HEK293 (cell line): ENCODE measurements around the gene ZGLP1.

Experiments
- CTCF ChIA-PET: fragments of 350-600 bp; formaldehyde crosslinking; extraction: SDS; loops from one replicate; lab custom pipeline; 2021; ENCODE audit warnings: antibody characterized with exemption; lab: Yijun Ruan, JAX
- POLR2A ChIA-PET: fragments of 300-600 bp; formaldehyde crosslinking; extraction: SDS; loops from one replicate; lab custom pipeline; 2020; ENCODE audit warnings: antibody characterized with exemption, inconsistent platforms; lab: Yijun Ruan, JAX
- H3K27ac ChIP-seq: fragments of 200-500 bp; sonication (Bioruptor generic); 2 replicates; pipeline ENCODE4 v1.5.1; 2014; ENCODE audit warnings: low read depth, low read length, control low read depth, inconsistent platforms; ENCODE audit errors: extremely low read depth
- H3K36me3 ChIP-seq, 2 experiments: fragments of 200-500 bp in 1 of 2; sonication (Bioruptor generic) in 1 of 2; 1 replicate in 1 of 2; 2 replicates in 1 of 2; pipeline ENCODE4 v1.5.1; 2014 to 2017; ENCODE audit warnings: inconsistent platforms in 2 of 2, low read length in 2 of 2; ENCODE audit not compliant: control insufficient read depth in 2 of 2, insufficient read depth in 1 of 2
- H3K4me1 ChIP-seq: fragments of 200-500 bp; sonication (Bioruptor generic); 2 replicates; pipeline ENCODE4 v1.5.1; 2014; ENCODE audit warnings: mild to moderate bottlenecking, low read length, inconsistent platforms; ENCODE audit not compliant: control insufficient read depth, insufficient read depth
- H3K4me3 ChIP-seq: 2 replicates; pipeline ENCODE4 v1.5.1; 2011; ENCODE audit warnings: low read depth, mild to moderate bottlenecking, control low read depth, low read length, moderate library complexity
- H3K9me3 ChIP-seq: fragments of 200-500 bp; sonication (Bioruptor generic); 2 replicates; pipeline ENCODE4 v1.5.1; 2014; ENCODE audit warnings: low read depth, low read length, inconsistent platforms; ENCODE audit not compliant: control insufficient read depth, insufficient read depth
- PRDM10 ChIP-seq: fragments of 450-650 bp; formaldehyde crosslinking; IDR thresholded peaks from 2 replicates; pipeline ENCODE4 v1.5.1; 2016; ENCODE audit warnings: missing biosample characterization, missing genetic modification characterization
- REPIN1 ChIP-seq: fragments of 450-650 bp; formaldehyde crosslinking; IDR thresholded peaks from 2 replicates; pipeline ENCODE4 v1.5.1; 2017; ENCODE audit warnings: missing biosample characterization, missing genetic modification characterization, low read depth
- ZFHX2 ChIP-seq: fragments of 450-650 bp; formaldehyde crosslinking; conservative IDR thresholded peaks from 2 replicates; pipeline ENCODE4 v1.5.1; 2016; ENCODE audit warnings: missing biosample characterization, missing genetic modification characterization
- ZNF138 ChIP-seq: fragments of 450-650 bp; formaldehyde crosslinking; IDR thresholded peaks from 2 replicates; pipeline ENCODE4 v1.5.1; 2016; ENCODE audit warnings: missing biosample characterization, missing genetic modification characterization, borderline replicate concordance
- ZNF501 ChIP-seq: fragments of 450-650 bp; formaldehyde crosslinking; IDR thresholded peaks from 2 replicates; pipeline ENCODE4 v1.5.1; 2016; ENCODE audit warnings: missing biosample characterization, missing genetic modification characterization
- ZNF600 ChIP-seq: fragments of 450-650 bp; formaldehyde crosslinking; IDR thresholded peaks from 2 replicates; pipeline ENCODE4 v1.5.1; 2016; ENCODE audit warnings: missing biosample characterization, missing genetic modification characterization
- ZNF692 ChIP-seq: fragments of 450-650 bp; formaldehyde crosslinking; IDR thresholded peaks from 2 replicates; pipeline ENCODE4 v1.5.1; 2016; ENCODE audit warnings: missing biosample characterization, missing genetic modification characterization
- ZSCAN18 ChIP-seq: fragments of 450-650 bp; formaldehyde crosslinking; IDR thresholded peaks from 2 replicates; pipeline ENCODE4 v1.5.1; 2016; ENCODE audit warnings: missing biosample characterization, missing genetic modification characterization

ZGLP1 gene

GRCh38 chr19:10353793-10354391 is 44.3 kb upstream of the ZGLP1 start (continued):
- no peak for TF ChIP-seq ZNF692 (tag by site-specific recombination)
- TF ChIP-seq, all 188 proteins: peak for 4

GRCh38 chr19:10352764-10353671 is 43.4 kb upstream of the ZGLP1 start:
- CTCF ChIA-PET, result no interaction called here
- POLR2A ChIA-PET, result interaction anchor here (1.2 kb wide), 1 partner anchor 28 kb away, joined by 3 read pairs; the partner anchor contains the start of gene TYK2
- Histone ChIP-seq H3K4me3 (no peak overlapping the region), H3K36me3 (peaks cover 4 to 62% of the 10 kb centered on the region in 2 experiments; a peak in 2 of 3 replicates), H3K4me1 (no peaks in the 10 kb centered on the region), H3K27ac (no peak overlapping the region), H3K9me3 (no peaks in the 10 kb centered on the region)
- TF ChIP-seq REPIN1 (tag by site-specific recombination), result no peak
- no peak for TF ChIP-seq ZSCAN18 (tag by site-specific recombination)
- TF ChIP-seq PRDM10, result peak; percentile 14; the same call in 1 of the 2 replicates
- TF ChIP-seq ZNF600 (tag by site-specific recombination), result peak; percentile 52; the same call in 1 of the 2 replicates
- TF ChIP-seq, all 188 proteins: peak for 2

GRCh38 chr19:10346509-10346908 is 36.9 kb upstream of the ZGLP1 start:
- no peak overlapping the region for H3K27ac ChIP-seq
- CTCF ChIA-PET, result interaction anchor here (0.6 to 1.0 kb wide), 2 partner anchors 12 to 37 kb away, joined by 4 read pairs; no protein-coding TSS in a partner anchor
- H3K9me3 ChIP-seq, result no peaks in the 10 kb centered on the region
- no peak overlapping the region for H3K4me3 ChIP-seq
- POLR2A ChIA-PET, result no interaction called here
- H3K36me3 ChIP-seq, result peaks cover 0 to 13% of the 10 kb centered on the region in 2 experiments; a peak in 2 of 3 replicates
- H3K4me1 ChIP-seq, result no peaks in the 10 kb centered on the region
- 0 out of 2 replicates have a peak, but pooled peaks have one; percentile 7 for TF ChIP-seq ZFHX2 (tag by site-specific recombination)
- no peak for TF ChIP-seq ZNF138 (tag by site-specific recombination)

GRCh38 chr19:10344780-10345179 is 35.2 kb upstream of the ZGLP1 start:
- CTCF ChIA-PET, result interaction anchor here (0.6 to 0.9 kb wide), 2 partner anchors 11 to 46 kb away, joined by 3 read pairs; no protein-coding TSS in a partner anchor

More at GRCh38 chr19:10344780-10345179, 35.2 kb upstream of the ZGLP1 start:
- Histone ChIP-seq H3K9me3 (no peaks in the 10 kb centered on the region), H3K4me1 (no peaks in the 10 kb centered on the region), H3K36me3 (no peaks in the 10 kb centered on the region), H3K27ac (no peak overlapping the region), H3K4me3 (no peak overlapping the region)
- no peak for TF ChIP-seq ZNF501 (tag by site-specific recombination)
- POLR2A ChIA-PET, result interaction anchor here (4.4 kb wide), 1 partner anchor 11 kb away, joined by 26 read pairs; the partner anchor contains the start of gene RAVER1
